HepG2 (cell line): ENCODE data around the gene LRIG3. TPM values are rescaled to one million over a fixed set of nuclear protein-coding genes. Genes with fewer than 3 reads are reported as not detected.

Experiments used
- BORCS8-MEF2B ChIP-seq: sonication (generic); formaldehyde crosslinking; IDR thresholded peaks from 2 replicates; pipeline ENCODE4 v1.8.0; 2022; ENCODE audit warnings: mild to moderate bottlenecking, missing genetic modification reagents
- CERS6 ChIP-seq: sonication (generic); formaldehyde crosslinking; IDR thresholded peaks from 2 replicates; pipeline ENCODE4 v1.5.0; 2020; ENCODE audit warnings: missing genetic modification reagents
- HOXA5 ChIP-seq: sonication (generic); formaldehyde crosslinking; IDR thresholded peaks from 2 replicates; pipeline ENCODE4 v1.4.0; 2020; ENCODE audit warnings: missing genetic modification reagents
- IRX3 ChIP-seq: sonication (generic); formaldehyde crosslinking; IDR thresholded peaks from 2 replicates; pipeline ENCODE4 v1.8.1; 2023; ENCODE audit warnings: mild to moderate bottlenecking, low read depth, missing genetic modification reagents, borderline replicate concordance
- KAT8 ChIP-seq: IDR thresholded peaks from 2 replicates; pipeline ENCODE4 v1.6.1; 2016; ENCODE audit warnings: missing genetic modification reagents, missing compliant biosample characterization
- KDM2A ChIP-seq: sonication (generic); formaldehyde crosslinking; IDR thresholded peaks from 2 replicates; pipeline ENCODE4 v1.4.0; 2020; ENCODE audit warnings: low read depth, missing genetic modification reagents, borderline replicate concordance
- MAFF ChIP-seq: IDR thresholded peaks from 2 replicates; pipeline ENCODE4 v1.6.1; 2011; ENCODE audit warnings: low read depth, low read length, improper control_type of control experiment
- MEIS1 ChIP-seq: sonication (generic); formaldehyde crosslinking; IDR thresholded peaks from 2 replicates; pipeline ENCODE4 v1.9.0; 2021; ENCODE audit warnings: mild to moderate bottlenecking, missing genetic modification reagents, moderate library complexity, borderline replicate concordance
- PATZ1 ChIP-seq: sonication (generic); formaldehyde crosslinking; IDR thresholded peaks from 2 replicates; pipeline ENCODE4 v1.4.0; 2020; ENCODE audit warnings: missing genetic modification reagents
- PRPF4 ChIP-seq: fragments of 200-400 bp; formaldehyde crosslinking; IDR thresholded peaks from 2 replicates; pipeline ENCODE4 v1.6.1; 2016; ENCODE audit warnings: low read length, low read depth; ENCODE audit not compliant: poor library complexity, severe bottlenecking
- REL ChIP-seq: sonication (generic); formaldehyde crosslinking; conservative IDR thresholded peaks from 2 replicates; pipeline ENCODE4 v1.8.0; 2022; ENCODE audit warnings: mild to moderate bottlenecking, missing genetic modification reagents, moderate library complexity
- RFXANK ChIP-seq: IDR thresholded peaks from 2 replicates; pipeline ENCODE4 v1.6.1; 2016
- SALL1 ChIP-seq: sonication (generic); formaldehyde crosslinking; IDR thresholded peaks from 2 replicates; pipeline ENCODE4 v1.8.0; 2022; ENCODE audit warnings: mild to moderate bottlenecking, missing genetic modification reagents
- TAF1 ChIP-seq: sonication (generic); formaldehyde crosslinking; IDR thresholded peaks from 2 replicates; pipeline ENCODE4 v1.4.0; 2020; ENCODE audit warnings: missing genetic modification reagents
- TFDP1 ChIP-seq: IDR thresholded peaks from 2 replicates; pipeline ENCODE4 v1.6.1; 2016; ENCODE audit warnings: missing compliant biosample characterization, missing genetic modification reagents, borderline replicate concordance
- ZFP82 ChIP-seq: sonication (generic); formaldehyde crosslinking; IDR thresholded peaks from 2 replicates; pipeline ENCODE4 v1.5.1; 2020; ENCODE audit warnings: mild to moderate bottlenecking, missing genetic modification reagents, borderline replicate concordance
- ZMAT3 ChIP-seq: sonication (generic); formaldehyde crosslinking; conservative IDR thresholded peaks from 2 replicates; pipeline ENCODE4 v1.7.0; 2021; ENCODE audit warnings: missing genetic modification reagents
- ZNF282 ChIP-seq: fragments of 450-650 bp; IDR thresholded peaks from 2 replicates; pipeline ENCODE4 v1.6.1; 2018; ENCODE audit not compliant: partially characterized antibody
- ZNF441 ChIP-seq: sonication (generic); formaldehyde crosslinking; IDR thresholded peaks from 2 replicates; pipeline ENCODE4 v1.7.0; 2021; ENCODE audit warnings: missing genetic modification reagents, borderline replicate concordance
- ZNF503 ChIP-seq: sonication (generic); formaldehyde crosslinking; IDR thresholded peaks from 2 replicates; pipeline ENCODE4 v1.4.0; 2020; ENCODE audit warnings: missing genetic modification reagents
- ZNF543 ChIP-seq: sonication (generic); formaldehyde crosslinking; IDR thresholded peaks from 2 replicates; pipeline ENCODE4 v1.4.0; 2020; ENCODE audit warnings: mild to moderate bottlenecking, missing genetic modification reagents
- ZNF549 ChIP-seq: sonication (generic); formaldehyde crosslinking; IDR thresholded peaks from 2 replicates; pipeline ENCODE4 v1.5.0; 2020; ENCODE audit warnings: missing genetic modification reagents
- ZNF629 ChIP-seq: sonication (generic); formaldehyde crosslinking; conservative IDR thresholded peaks from 2 replicates; pipeline ENCODE4 v1.5.0; 2020; ENCODE audit warnings: missing genetic modification reagents
- ZNF678 ChIP-seq: sonication (generic); formaldehyde crosslinking; IDR thresholded peaks from 2 replicates; pipeline ENCODE4 v1.4.0; 2020; ENCODE audit warnings: mild to moderate bottlenecking, missing genetic modification reagents
- ZSCAN21 ChIP-seq: sonication (generic); formaldehyde crosslinking; IDR thresholded peaks from 2 replicates; pipeline ENCODE4 v1.8.0; 2022; ENCODE audit warnings: mild to moderate bottlenecking, missing genetic modification reagents, moderate library complexity, borderline replicate concordance
- polyA plus RNA-seq, 8 experiments: library from polyadenylated mRNA; depleted of rRNA in 3 of 8; stranded (reverse) in 7 of 8; unstranded in 1 of 8; fragments of >200 nt; fragmentation: Illumina TruSeq in 4 of 8; extraction: Trizol in 4 of 8; gene quantifications; 2 replicates each; pipeline versions ENCODE4 v1.2.1 to v1.2.3, GENCODE V29; 2011 to 2016; ENCODE audit warnings: low read depth in 4 of 8, missing spikeins in 1 of 8, mixed read lengths in 1 of 8; ENCODE audit not compliant: insufficient read depth in 1 of 8
- total RNA-seq, 5 experiments: library from RNA; depleted of rRNA; stranded (reverse); fragments of >200 nt; fragmentation: Illumina TruSeq; extraction: Trizol; gene quantifications; 2 replicates each; pipeline ENCODE4 v1.2.3, GENCODE V29; 2016; ENCODE audit warnings: low read depth in 1 of 5

Gene LRIG3
- total and polyA plus RNA-seq, 2 of the 13 experiments (the other 11 are each of a cell fraction or from before 2014, with no cell fraction given): 7.7 to 17.4 TPM

GRCh38 chr12:58920102-58920960 lies at the start of gene LRIG3 (continued):
- no peak for TF ChIP-seq MAFF
- TF ChIP-seq KAT8 (CRISPR knock-in tag): peak; percentile 56; the same call in 1 of the 2 replicates
- no peak for TF ChIP-seq RFXANK (CRISPR knock-in tag)
- no peak for TF ChIP-seq CERS6 (CRISPR knock-in tag)
- peak; percentile 86; the same call in 1 of the 2 replicates for TF ChIP-seq TFDP1 (CRISPR knock-in tag)
- peak; percentile 90 for TF ChIP-seq SALL1 (CRISPR knock-in tag)
- TF ChIP-seq ZNF503 (CRISPR knock-in tag): no peak; the same call in 1 of the 2 replicates
- peak; percentile 36 for TF ChIP-seq PATZ1 (CRISPR knock-in tag)
- no peak for TF ChIP-seq ZNF549 (CRISPR knock-in tag)
- no peak for TF ChIP-seq MEIS1 (CRISPR knock-in tag)
- no peak for TF ChIP-seq ZNF543 (CRISPR knock-in tag)
- TF ChIP-seq PRPF4: no peak
- TF ChIP-seq IRX3: no peak
- no peak for TF ChIP-seq REL
- TF ChIP-seq ZSCAN21: 0 out of 2 replicates have a peak, but pooled peaks have one; percentile 23
- peak; percentile 55 for TF ChIP-seq TAF1 (CRISPR knock-in tag)
- TF ChIP-seq ZNF629 (CRISPR knock-in tag): no peak
- no peak for TF ChIP-seq ZFP82 (CRISPR knock-in tag)
- TF ChIP-seq ZNF282: no peak
- TF ChIP-seq ZNF441 (CRISPR knock-in tag): peak; percentile 60; the same call in 1 of the 2 replicates
- no peak for TF ChIP-seq ZNF678 (CRISPR knock-in tag)
- peak; percentile 58; the same call in 1 of the 2 replicates for TF ChIP-seq ZMAT3
- peak; percentile 82 for TF ChIP-seq BORCS8-MEF2B (CRISPR knock-in tag)
- TF ChIP-seq HOXA5 (CRISPR knock-in tag): no peak; the same call in 1 of the 2 replicates
- peak; percentile 95; the same call in 1 of the 2 replicates for TF ChIP-seq KDM2A (CRISPR knock-in tag)
